Hepatocyte (in vitro differentiated cells): ENCODE results near the gene TPST1.

Source experiments
- CTCF ChIP-seq: fragments of 200-600 bp; sonication (generic); IDR thresholded peaks from 2 replicates; pipeline ENCODE4 v1.5.1; 2016; ENCODE audit warnings: antibody characterized with exemption, mild to moderate bottlenecking; ENCODE audit not compliant: poor library complexity
- EZH2 ChIP-seq: fragments of 200-600 bp; sonication (generic); IDR thresholded peaks from 2 replicates; pipeline ENCODE4 v1.6.1; 2016; ENCODE audit warnings: antibody characterized with exemption, mild to moderate bottlenecking, borderline replicate concordance
- EZH2phosphoT487 ChIP-seq: fragments of 200-600 bp; sonication (generic); IDR thresholded peaks from one replicate; pipeline ENCODE4 v1.6.1; 2018; ENCODE audit warnings: antibody characterized with exemption, mild to moderate bottlenecking, low read depth, moderate library complexity; ENCODE audit not compliant: unreplicated experiment, severe bottlenecking

GRCh38 chr7:66348531-66348930, 143.4 kb downstream of the TPST1 start:
- TF ChIP-seq CTCF = no peak
- TF ChIP-seq EZH2phosphoT487 = no peak
- no peak for TF ChIP-seq EZH2
